Activated CD8-positive, alpha-beta memory T cell treated with anti-CD3 and anti-CD28 coated beads, Interleukin-2, amount 50 U/mL, for 1 hour (primary cell): ENCODE data around the gene NHLRC1.

Experiments used
- DNase-seq: peaks from one replicate; pipeline ENCODE4 v3.0.0-alpha.2; 2020; ENCODE audit errors: extremely low read depth

Gene NHLRC1

DNA sequence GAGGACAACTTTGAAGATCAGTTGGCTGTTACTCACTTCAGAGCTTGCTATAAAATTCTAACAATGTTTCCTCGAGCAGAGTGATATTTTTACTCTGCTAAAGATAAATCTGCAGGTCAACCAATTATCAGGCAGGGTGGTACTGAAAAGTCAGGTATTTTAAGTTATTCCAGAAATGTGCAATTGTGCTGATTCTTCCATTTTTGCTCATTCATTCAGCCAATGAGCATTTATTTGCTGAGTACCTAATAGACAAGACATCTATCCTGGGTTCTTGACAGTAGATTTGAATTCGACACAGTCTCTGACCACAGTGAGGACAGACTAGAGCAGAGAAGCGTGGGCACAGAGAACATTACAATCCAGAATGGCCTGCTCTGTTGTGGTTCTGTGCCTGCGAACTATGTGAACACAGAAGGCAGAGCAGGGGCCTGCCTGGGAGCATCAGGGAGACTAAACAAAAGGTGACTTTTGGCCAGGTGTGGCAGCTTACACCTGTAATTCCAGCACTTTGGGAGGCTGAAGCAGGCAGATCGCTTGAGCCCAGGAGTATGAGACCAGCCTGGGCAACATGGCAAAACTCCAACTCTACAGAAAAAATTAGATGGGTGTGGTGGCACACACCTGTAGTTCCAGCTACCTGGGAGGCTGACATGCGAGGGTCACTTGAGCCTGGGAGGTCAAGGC is 17.6 kb upstream of the NHLRC1 start:
- DNase-seq = no peak

DNA sequence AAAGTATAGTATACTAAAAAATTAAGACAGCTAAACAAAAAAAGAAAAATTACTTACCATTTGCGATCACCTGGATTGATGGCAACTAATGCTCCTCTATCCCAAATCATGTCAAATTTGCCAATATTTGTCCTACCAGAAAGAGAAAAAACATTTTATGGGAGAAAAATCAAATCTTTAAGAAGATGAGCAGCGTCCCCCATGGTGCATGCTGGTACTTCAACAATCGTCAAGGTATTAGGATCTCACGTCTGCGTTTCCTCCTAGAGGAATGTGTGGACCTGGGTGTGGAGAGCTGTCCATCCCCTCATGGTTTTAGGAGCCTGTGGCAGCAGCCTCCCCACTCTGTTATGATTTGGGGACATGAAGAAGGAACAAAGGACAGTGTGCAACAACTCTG is 16.4 kb upstream of the NHLRC1 start:
- DNase-seq = no peak

DNA sequence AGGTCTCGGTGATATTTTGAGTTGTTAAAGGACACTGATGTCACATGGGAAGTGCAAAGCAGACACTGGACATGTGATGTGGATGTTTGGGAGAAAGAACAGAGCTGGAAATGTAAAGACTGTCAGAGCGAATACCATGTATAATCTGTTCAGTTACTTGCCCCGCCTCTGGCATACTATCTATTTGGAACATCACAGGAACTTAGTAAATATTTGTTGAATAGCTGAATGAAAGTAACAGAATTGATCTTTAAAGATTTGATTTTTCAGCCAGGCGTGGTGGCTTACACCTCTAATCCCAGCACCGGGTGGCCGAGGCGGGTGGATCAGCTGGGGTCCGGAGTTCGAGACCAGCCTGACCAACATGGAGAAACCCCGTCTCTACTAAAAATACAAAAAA is 13.8 kb upstream of the NHLRC1 start:
- DNase-seq = no peak

DNA sequence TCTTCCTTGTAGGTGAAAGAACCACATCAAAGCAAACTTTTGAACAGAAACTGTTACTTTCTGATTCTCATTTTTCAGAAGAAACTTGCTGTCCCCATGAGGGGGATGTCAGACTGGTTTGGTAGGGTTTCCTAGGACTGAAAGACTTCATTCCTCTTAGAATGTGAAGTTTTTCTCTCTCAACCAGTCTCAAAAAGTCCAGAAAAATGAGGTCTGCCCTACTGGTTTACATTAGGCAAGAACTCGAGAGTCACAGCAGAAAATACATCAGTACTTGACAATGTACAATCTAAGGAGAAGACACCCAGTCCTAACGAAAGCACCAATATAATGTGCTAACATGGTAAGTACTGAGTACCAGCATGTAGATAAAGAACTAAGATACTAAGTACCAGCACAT is 12.7 kb upstream of the NHLRC1 start:
- no peak for DNase-seq

DNA sequence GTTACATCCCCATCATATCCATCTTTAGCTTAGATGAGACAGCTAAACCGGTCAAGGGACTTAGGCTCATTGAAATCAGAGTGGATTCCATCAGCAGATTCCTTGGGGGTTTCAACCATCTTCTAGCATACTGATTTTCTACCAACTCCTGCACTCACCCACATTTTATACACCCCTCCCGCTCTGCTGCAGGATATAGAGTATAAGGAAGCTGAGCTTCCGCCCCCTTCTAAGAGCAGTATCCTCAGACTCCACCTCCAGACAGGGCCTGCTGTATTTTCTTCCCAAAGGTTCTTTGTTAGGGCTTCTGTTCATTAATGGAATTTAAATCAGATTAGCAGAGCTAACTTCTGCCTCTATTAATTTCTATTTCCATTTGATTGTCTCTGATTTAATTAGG is 9.9 kb upstream of the NHLRC1 start:
- no peak for DNase-seq

DNA sequence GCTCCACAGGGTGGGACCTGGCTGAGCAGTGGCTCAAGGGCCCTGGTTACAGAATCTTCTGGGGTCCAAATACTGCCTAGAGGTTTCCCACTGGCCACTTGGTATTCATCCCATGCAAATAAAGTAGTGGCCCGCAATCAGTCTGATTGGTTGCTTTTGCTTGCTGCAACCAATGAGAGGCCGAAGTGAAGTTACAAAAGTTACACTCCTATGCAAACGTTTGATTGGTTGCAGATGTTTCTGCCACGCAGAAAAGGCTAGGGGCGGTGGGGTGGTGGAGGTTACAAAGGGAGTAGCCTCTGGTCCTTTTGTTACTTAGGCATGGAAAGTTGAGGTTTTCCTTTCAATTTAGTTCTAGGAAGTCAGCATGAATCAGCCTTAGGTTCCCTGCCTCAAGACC is 3.6 kb upstream of the NHLRC1 start:
- no peak for DNase-seq

DNA sequence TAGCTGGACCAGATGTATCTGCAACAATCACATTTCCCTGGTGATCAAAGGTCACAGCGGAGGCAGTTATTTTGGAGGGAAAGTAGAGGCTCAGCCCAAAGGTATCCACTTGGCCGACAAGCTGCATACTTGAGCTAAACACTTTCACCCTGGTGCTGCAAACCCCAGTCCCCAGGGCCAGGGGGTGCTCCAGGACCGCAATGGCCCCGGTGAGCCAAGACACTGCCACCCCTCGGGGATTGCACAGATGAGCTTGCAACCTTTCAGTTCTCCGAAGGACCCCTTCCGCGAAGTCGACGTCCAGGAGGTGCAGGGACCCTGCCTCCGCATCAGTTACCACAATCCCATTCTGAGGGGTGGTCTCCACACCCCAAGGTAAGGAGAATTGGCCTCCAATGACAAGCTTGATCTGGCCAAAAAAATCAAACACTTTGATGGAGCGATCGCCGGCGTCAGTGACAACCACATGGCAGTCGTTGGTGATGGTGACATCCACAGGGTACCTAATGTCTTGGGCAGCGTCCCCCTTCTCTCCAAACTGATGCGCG is 823 bp downstream of the NHLRC1 start:
- DNase-seq = no peak

DNA sequence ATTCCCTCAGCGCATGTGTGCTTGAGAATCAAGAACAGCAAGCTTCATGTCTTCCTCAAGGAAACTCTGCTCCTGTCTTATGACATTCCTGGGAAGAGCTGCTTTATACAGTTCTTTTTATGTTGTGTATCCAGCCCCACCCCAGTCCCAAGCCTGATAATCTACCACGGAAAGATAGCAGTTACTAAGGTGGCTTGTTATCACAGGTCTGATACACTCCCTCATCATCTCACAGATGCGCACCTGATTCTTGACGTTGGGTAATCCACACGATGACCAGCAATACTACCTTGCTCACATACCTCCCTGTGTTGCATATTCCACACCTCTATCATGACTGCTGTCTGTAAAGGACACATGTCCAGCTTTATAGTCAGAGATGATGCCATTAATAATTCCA is 3.2 kb downstream of the NHLRC1 start:
- DNase-seq = no peak

DNA sequence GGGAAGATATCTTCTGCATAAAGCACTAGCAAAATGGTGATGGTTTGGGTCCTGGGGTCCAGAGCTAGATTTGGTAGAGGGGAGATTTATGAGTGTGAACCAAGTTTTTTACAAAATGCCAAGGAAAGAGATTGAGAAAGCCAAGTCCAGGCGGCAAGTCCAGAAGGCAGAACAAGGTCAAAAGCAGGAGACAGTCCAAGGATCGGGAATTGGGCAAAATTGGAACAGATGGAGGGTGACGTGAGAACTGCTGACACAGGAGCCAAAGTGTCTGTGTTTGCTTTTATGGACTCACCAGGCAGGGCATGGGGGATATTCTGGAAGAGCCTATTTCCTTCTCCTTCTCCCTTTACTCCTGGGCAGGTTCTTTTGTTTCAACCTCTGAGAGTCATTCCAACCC is 4.1 kb downstream of the NHLRC1 start:
- DNase-seq = no peak

DNA sequence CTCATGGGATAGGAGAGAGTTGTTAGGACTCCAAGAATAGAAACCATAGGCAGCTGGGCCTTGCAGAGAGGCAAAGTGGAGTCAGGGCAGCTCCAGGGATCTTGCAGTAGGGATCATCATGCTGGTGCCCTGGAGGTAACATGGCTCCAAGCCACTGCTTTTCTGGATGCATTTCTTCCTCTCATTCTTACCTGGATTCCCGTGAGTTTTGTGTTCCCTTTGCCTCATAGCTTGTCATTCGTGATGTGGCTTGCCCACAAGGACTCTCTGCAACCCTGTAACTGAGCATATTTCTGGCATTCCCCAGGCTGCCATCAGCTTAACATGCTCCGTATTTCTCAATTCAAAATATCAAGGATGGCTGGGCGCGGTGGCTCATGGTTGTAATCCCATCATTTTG is 5.3 kb downstream of the NHLRC1 start:
- no peak for DNase-seq

DNA sequence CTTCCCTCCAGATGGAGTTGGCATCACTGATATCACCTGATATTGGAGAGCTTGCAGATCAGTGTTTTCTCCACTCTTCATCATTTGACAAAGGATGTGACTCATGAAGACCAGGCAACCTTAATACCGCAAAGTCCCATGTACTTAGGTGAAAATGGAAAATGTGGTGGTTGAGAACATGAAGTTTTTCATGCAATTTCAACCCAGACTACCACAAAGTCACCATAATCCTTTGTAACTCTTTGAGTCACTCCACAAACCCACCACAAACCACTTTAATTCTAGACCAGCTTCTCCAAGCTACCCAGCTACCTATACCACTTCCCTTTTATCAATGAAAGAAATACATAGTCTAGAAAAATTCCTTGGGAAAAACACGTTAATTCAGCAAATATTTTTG is 7.1 kb downstream of the NHLRC1 start:
- no peak for DNase-seq

DNA sequence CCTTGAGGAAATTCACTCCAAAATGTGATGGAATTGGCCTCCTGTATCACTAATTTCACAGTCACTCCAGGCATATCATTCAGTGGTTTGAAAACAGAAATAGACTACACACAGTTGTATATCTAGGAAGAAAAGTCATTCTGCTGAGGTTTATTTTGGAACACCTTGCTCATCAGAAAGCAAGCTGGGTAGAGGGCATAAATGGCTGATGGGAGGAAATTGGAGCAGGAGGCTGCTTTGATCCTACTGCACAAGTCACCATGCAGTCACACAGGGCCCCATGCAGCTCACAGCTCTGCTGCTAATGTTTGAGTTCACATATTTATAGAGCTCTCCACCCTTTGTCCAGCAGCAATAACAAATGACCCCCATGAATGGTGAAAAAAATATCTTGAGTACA is 12.3 kb downstream of the NHLRC1 start:
- no peak for DNase-seq

DNA sequence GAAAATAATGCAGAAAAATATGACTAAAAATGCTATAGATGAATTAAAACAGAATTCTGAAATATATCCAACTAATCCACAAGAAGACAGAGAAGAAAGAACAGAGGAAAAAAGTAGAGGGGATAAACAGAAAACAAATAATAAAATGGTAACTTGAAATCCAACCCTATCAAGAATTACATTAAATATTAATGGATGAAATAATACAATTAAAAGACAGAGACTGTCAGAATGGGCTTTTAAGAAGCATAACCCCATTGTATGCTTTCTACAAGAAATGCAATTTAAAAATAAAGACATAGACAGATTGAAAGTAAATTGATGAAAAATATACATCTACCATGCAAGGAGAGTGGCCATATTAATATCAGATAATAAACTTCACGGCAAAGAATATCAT is 15.4 kb downstream of the NHLRC1 start:
- no peak for DNase-seq

DNA sequence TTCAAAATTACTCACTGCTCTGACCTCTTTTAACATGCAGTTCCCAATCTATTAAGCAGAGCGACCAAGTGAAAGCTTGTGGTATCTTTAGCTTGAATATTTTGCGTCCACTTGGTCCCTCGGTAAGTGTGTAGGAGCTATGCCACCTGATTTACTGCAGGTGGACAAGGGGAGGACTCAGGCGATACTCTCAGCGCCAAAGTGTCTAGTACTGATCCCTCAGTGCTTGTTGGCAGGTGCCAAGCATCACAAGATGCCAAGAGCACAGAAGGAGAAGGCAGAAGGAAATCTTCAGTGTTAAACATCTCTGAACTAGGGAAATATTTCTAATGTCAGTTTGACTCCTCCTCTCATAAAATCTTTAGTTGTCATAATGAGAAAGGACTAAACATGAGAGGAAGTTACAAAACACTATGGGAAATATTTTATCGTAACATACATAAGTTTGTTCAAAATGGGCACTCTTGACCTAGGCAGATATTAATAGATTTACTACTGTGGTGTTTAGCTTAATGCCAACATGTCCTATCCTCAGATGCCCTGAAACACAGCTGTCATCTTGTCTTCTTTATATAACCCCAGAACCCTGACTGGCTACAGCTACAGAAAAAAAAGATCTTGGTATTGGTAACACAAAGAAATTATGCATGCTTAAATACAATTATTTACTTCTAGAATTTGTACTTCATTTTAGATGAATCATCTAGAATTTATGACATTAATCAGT is 19.5 kb downstream of the NHLRC1 start:
- no peak for DNase-seq

DNA sequence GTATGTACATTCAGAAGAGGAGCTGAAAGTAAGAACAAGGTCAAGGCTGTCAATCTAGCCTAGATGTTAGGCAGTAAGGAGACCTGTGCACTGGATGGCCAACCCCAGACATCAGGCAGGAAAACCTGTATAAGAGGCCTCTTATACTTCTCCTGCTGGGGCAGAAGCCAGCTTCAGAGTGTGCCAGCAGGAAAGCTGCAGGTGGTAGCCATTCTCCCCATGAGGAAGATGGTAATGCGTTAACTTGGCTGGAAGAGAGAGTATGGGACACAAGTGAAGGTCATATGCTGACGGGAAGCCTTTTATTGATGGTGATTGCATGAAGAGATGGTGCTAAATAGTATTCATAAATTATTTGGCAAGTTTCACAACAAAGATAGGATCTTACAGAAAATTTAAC is 20.6 kb downstream of the NHLRC1 start:
- DNase-seq = no peak

DNA sequence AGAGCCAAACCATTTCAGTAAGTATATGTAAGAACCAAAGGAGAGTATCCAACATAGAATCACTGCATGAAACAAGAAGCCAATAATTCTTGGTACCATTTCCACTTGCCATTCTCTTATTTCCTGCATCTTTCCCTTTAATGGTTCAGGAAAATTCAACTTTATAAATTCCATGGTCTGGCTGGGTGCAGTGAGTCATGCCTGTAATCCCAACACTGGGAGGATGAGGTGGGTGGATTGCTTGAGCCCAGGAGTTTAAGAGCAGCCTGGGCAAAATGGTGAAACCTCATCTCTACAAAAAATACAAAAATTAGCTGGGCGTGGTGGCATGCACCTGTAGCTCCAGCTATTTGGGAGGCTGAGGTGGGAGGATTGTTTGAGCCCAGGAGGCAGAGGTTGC is 21.2 kb downstream of the NHLRC1 start:
- no peak for DNase-seq

DNA sequence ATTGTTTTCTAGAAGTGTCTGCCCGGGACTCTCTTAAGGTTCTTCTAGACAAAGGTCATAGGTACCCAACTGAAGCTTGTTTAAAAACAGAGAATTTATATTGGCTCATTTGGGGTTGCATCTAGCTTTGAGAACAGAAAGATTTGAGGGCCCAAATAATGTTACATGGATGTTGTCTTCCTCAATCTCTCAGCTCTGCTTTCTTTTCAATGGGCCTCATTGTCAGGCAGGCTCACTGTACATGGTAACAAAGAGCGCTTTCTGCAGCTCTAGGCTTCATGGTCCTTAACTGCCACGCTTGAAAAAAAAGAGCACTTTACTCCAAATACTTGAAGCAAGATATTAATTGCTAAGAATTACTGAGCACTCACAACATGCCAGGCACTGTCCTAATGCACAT is 22.2 kb downstream of the NHLRC1 start:
- DNase-seq = no peak

DNA sequence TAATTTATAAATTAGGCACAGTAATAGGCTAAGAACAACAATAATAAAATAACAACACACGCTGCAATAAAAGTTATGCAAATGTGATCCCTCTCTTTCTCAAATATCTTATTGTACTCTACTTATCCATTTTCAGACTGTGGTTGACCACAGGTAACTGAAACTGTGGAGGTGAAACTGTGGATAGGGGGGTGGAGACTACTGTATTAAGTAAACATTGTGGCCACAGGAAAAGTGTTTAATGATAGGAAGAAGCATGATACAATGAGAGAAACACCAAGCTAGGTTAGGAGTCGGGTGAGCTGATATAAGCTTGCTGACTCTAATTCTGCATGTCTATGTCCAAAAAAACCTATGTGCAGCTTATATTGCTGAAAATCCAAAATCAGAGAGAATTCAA is 23.0 kb downstream of the NHLRC1 start:
- DNase-seq = no peak

DNA sequence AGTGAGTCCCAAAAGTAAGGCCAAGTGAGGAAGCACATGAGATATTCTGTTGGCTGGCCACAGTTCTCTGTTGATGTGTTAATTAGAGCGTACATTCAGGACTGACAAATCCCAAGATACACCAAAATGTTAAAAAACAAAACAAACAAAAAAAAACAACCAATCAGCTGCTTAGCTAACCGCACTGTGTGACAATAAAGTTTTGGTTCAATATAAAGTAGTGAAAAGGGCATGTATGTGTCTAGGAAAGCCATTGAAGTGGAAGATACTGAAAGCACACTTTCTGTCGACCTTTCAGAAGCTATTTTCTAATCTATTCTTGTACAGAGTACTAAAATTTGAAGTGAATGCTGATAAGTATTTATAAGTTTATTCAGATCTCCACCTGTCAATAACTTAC is 26.1 kb downstream of the NHLRC1 start:
- no peak for DNase-seq

DNA sequence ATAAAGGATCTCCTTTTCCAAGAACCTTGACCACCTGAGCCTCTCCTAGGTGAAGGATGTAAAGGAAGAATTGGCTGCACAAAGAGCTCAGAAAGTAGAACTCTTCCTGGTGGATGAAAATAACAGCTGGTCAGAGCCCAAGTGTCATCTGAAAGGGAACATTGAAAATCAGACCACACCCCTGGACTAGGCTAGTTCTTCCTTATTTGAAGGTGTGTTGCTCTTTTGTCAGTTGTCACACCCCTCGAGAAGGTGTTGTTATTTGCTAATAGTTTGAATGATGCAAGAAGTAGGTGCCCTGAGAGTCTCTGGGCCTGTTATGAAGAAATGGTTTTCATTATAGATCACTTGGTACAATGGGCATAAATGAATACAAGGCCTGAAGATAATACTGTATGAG is 31.1 kb downstream of the NHLRC1 start:
- DNase-seq = no peak

DNA sequence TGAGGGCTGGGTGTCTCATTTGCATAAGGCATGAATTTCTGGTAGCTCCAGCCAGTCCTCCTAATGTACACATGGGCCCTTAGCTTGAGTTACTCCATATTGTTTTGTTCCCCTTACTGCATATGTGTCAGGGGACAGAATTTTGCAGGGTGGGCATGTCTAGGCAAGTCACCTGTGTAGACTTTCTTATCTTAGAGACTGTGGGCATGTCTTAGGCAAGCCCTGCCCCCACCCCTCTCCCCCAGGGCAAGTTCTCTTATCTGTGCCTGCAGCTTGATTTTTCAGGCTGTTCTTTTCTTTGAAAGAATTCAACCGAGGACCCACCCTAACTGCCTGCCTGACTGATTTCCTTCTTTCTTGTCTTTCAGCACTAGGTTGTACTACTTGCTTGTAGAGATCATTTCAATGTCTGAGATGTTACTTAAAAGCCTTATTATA is 32.1 kb downstream of the NHLRC1 start:
- DNase-seq = no peak

DNA sequence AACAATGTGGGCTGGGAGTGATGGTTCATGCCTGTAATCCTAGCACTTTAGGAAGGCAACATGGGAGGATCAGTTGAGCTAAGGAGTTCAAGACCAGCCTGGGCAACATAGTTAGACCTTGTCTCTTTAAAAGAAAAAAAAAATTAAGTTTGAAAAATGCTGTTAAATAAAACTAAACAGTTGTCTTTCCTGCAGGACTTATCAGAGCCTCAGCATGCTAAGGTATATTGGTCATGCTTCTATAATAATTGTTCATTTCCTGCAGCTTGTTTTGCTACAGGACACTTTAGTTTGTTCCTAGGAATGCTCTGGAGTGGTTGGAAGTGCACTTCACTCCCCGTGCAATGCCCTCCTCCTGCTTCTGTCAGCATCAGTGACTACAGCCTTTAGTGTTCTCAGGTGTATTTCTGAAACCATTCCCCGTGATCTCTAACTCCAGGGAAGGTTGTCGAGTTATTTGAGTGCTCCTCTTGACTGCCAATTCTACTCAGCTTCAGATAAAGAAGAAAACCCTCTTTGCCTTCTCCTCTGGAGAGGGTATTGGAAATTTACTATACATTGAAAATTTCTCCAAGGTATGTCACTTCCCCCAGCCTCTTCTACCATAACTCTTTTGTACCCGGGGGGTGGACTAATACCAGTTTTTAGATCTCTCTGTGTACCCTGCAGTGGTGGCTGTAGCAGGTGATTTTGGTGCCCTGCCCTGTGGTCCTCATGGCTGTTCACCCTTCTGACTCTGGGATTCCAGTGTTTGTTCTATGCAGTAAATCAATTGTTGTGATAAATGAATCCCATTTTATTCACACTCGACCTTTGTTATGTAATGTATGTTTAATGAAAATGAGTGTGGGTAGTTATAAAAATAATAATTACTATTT is 33.8 kb downstream of the NHLRC1 start:
- no peak for DNase-seq
